Fibroblast of lung (primary cell): ENCODE data around the gene CEP128. TPM values are rescaled to one million over a fixed set of nuclear protein-coding genes. Genes with fewer than 3 reads are reported as not detected.

ENCODE experiments used
- DNase-seq, 2 donors: peaks; one replicate each; pipeline versions ENCODE4 v3.0.0 to v3.0.0-alpha.2; 2010; ENCODE audit warnings: low read depth in 2 of 2
- H2AFZ ChIP-seq: 2 replicates; pipeline ENCODE4 v1.5.1; 2012; ENCODE audit warnings: low read length, control low read depth, inconsistent platforms
- H3K27ac ChIP-seq: 2 replicates; pipeline ENCODE4 v1.5.1; 2011; ENCODE audit warnings: low read length, control low read depth; ENCODE audit not compliant: insufficient read depth
- H3K27me3 ChIP-seq: 2 replicates; pipeline ENCODE4 v1.5.1; 2011; ENCODE audit warnings: mild to moderate bottlenecking, low read length; ENCODE audit not compliant: control insufficient read depth, insufficient read depth
- H3K36me3 ChIP-seq: 2 replicates; pipeline ENCODE4 v1.5.1; 2011; ENCODE audit warnings: low read length; ENCODE audit not compliant: control insufficient read depth, insufficient read depth
- H3K4me1 ChIP-seq: 2 replicates; pipeline ENCODE4 v1.5.1; 2011; ENCODE audit warnings: low read length; ENCODE audit not compliant: control insufficient read depth, insufficient read depth; ENCODE audit errors: extremely low read depth
- H3K4me2 ChIP-seq: 2 replicates; pipeline ENCODE4 v1.5.1; 2011; ENCODE audit warnings: low read length, control low read depth; ENCODE audit not compliant: insufficient read depth; ENCODE audit errors: extremely low read depth
- H3K4me3 ChIP-seq, 4 experiments: fragments of 200-600 bp in 1 of 4; sonication (generic) in 1 of 4; replicated peaks in 1 of 4; 2 replicates each; pipeline ENCODE4 v1.5.1; 2011 to 2016; ENCODE audit warnings: low read length in 4 of 4, low read depth in 3 of 4, mild to moderate bottlenecking in 3 of 4, control low read depth in 2 of 4, inconsistent platforms in 1 of 4, mixed read lengths in 1 of 4; ENCODE audit not compliant: insufficient read depth in 1 of 4; ENCODE audit errors: control extremely low read depth in 1 of 4
- H3K79me2 ChIP-seq: 2 replicates; pipeline ENCODE4 v1.5.1; 2012; ENCODE audit warnings: mild to moderate bottlenecking, low read length, inconsistent platforms; ENCODE audit not compliant: control insufficient read depth, insufficient read depth
- H3K9ac ChIP-seq: 2 replicates; pipeline ENCODE4 v1.5.1; 2011; ENCODE audit warnings: mild to moderate bottlenecking, low read length, control low read depth; ENCODE audit not compliant: insufficient read depth
- H3K9me3 ChIP-seq: 2 replicates; pipeline ENCODE4 v1.5.1; 2012; ENCODE audit warnings: low read depth, low read length; ENCODE audit not compliant: control insufficient read depth, insufficient read depth
- H4K20me1 ChIP-seq: 2 replicates; pipeline ENCODE4 v1.5.1; 2011; ENCODE audit warnings: low read length; ENCODE audit not compliant: control insufficient read depth, insufficient read depth; ENCODE audit errors: extremely low read depth
- CTCF ChIP-seq, 2 donors: IDR thresholded peaks in 1 of 2; conservative IDR thresholded peaks in 1 of 2; 1 replicate in 1 of 2; 2 replicates in 1 of 2; pipeline ENCODE4 v1.5.1; 2011 to 2012; ENCODE audit warnings: low read length in 2 of 2, control low read depth in 1 of 2, inconsistent platforms in 1 of 2, low read depth in 1 of 2, mild to moderate bottlenecking in 1 of 2
- EZH2 ChIP-seq: IDR thresholded peaks from 2 replicates; pipeline ENCODE4 v1.5.1; 2012; ENCODE audit warnings: low read length, control low read depth, mild to moderate bottlenecking; ENCODE audit errors: missing control alignments
- polyA plus RNA-seq, 2 donors: library from polyadenylated mRNA; depleted of rRNA in 1 of 2; stranded (reverse) in 1 of 2; unstranded in 1 of 2; fragments of >200 nt; gene quantifications; 2 replicates each; pipeline ENCODE4 v1.2.1, GENCODE V29; 2011 to 2012; ENCODE audit warnings: missing spikeins in 1 of 2
- total RNA-seq: library from RNA; depleted of rRNA; stranded (reverse); fragments of >200 nt; gene quantifications from 2 replicates; pipeline ENCODE4 v1.2.1, GENCODE V29; 2014

Gene CEP128
- total and polyA plus RNA-seq, 2 donors (not counting 1 experiment from before 2014, with no cell fraction given), result 1.3 to 7.8 TPM

DNA sequence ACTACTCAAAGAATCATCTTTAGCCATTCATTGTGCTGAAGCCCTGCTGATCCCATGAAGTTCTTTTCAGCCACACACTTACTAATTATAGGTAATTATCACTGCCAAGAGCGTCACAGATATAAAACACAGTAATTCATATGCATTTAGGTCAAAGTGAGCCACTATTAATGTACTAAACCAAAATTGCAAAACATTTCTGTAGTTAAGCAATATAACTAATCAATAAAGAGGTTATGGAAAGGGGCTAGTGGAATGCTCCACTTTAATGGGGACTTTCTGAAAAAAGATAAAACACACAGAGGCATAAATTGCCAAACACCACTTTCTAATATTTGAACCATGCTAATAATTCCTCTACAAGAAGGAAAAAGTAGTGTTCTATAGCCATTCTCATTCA is 6.8 kb upstream of the CEP128 start:
- H3K4me3 ChIP-seq, result no peak overlapping the region
- no peaks in the 10 kb centered on the region for H3K9me3 ChIP-seq
- no peaks in the 10 kb centered on the region for H4K20me1 ChIP-seq
- no peaks in the 10 kb centered on the region for H3K4me1 ChIP-seq
- DNase-seq, result no peak
- no peaks in the 10 kb centered on the region for H3K36me3 ChIP-seq
- H3K9ac ChIP-seq, result no peak overlapping the region
- TF ChIP-seq EZH2 (no peak), CTCF (conservative IDR thresholded peaks at IDR 0.05 in 1 of 2, IDR thresholded peaks at IDR 0.05 in 1 of 2; ENCODE audit: low read depth in 1 of 2, low read length in 2 of 2) (no peak)
- no peaks in the 10 kb centered on the region for H3K27me3 ChIP-seq
- no peaks in the 10 kb centered on the region for H3K79me2 ChIP-seq
- no peak overlapping the region for H2AFZ ChIP-seq
- H3K27ac ChIP-seq, result no peak overlapping the region
- H3K4me2 ChIP-seq, result no peak overlapping the region

- H3K9ac ChIP-seq, result no peak overlapping the region
- H3K27me3 ChIP-seq, result no peaks in the 10 kb centered on the region
- no peak overlapping the region for H2AFZ ChIP-seq
- no peaks in the 10 kb centered on the region for H3K79me2 ChIP-seq
- DNase-seq, result no peak
- H3K4me3 ChIP-seq, result no peak overlapping the region
- no peak overlapping the region for H3K27ac ChIP-seq
- H3K9me3 ChIP-seq, result no peaks in the 10 kb centered on the region
- no peaks in the 10 kb centered on the region for H3K4me1 ChIP-seq
- no peaks in the 10 kb centered on the region for H3K36me3 ChIP-seq
- TF ChIP-seq CTCF (conservative IDR thresholded peaks at IDR 0.05 in 1 of 2, IDR thresholded peaks at IDR 0.05 in 1 of 2; ENCODE audit: low read depth in 1 of 2, low read length in 2 of 2) (no peak), EZH2 (no peak)
- no peak overlapping the region for H3K4me2 ChIP-seq
- no peaks in the 10 kb centered on the region for H4K20me1 ChIP-seq
Measured at GRCh38 chr14:80946797-80947196, 5.3 kb upstream of the CEP128 start.

GRCh38 chr14:80946187-80946586 is 4.6 kb upstream of the CEP128 start:
- Histone ChIP-seq H4K20me1 (no peaks in the 10 kb centered on the region), H3K9ac (no peak overlapping the region), H3K4me1 (no peaks in the 10 kb centered on the region), H3K79me2 (peaks cover 2% of the 10 kb centered on the region), H3K4me3 (no peak overlapping the region), H3K9me3 (no peaks in the 10 kb centered on the region), H3K27me3 (no peaks in the 10 kb centered on the region), H3K27ac (no peak overlapping the region), H3K4me2 (no peak overlapping the region), H2AFZ (no peak overlapping the region), H3K36me3 (no peaks in the 10 kb centered on the region)
- no peak for DNase-seq
- no peak for TF ChIP-seq CTCF (conservative IDR thresholded peaks at IDR 0.05 in 1 of 2, IDR thresholded peaks at IDR 0.05 in 1 of 2; ENCODE audit: low read depth in 1 of 2, low read length in 2 of 2)
- no peak for TF ChIP-seq EZH2
